Measurements from ENCODE around the gene IDUA.

IDUA gene

DNA sequence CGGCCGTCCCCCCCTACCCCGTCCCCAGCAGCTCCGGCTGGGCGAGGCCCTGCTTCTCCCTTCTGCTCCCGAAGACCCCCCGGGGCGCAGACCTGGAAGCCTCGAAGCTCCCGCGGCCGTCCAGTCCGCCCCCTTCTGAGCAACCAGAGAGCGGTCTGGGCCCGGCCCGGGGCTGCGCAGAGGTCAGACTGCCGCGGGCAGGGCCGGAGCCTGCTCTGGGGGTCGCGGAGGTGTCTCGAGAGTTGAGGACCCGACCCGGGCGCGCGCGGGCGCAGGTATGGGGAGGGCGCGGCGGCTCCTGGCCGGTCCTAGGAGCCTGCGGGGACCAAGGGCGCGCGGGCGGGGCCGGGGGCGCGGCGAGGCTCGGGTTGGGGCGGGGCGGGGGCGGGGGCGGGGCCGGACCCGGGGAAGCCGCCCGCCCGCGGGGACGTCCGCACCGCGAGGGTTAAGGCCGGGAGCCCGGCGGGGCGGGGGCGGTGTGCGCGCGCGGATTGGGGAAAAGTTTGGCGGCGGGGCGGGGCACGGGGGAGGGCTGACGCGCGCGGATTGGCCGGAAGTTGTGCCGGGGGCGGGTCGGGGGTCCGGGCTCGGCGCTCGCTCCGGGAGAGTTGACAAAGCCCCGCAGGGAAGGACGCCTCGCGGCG, 24.3 kb downstream of the IDUA start, which contains the start of gene FGFRL1:
Gene FGFRL1, plus strand, starts transcription at position 605 of the 644 bp plus-strand sequence. CDS start 860 bp downstream, outside the sequence.
- H3K4me1 ChIP-seq (ENCODE audit: insufficient read depth, low read length): peaks cover 43% of the 10 kb centered on the region
- H3K36me3 ChIP-seq (ENCODE audit: insufficient read depth, low read length): peaks cover 11% of the 10 kb centered on the region
- H3K27me3 ChIP-seq (ENCODE audit: insufficient read depth, low read length): peaks cover 38% of the 10 kb centered on the region
- no peak within 1 kb of the TSS for H2AFZ ChIP-seq (ENCODE audit: low read depth, low read length)
- peaks cover 2% of the 10 kb centered on the region for H3K9me3 ChIP-seq (ENCODE audit: low read length)
- peak within 1 kb of the TSS; percentile 49 for H3K4me3 ChIP-seq (ENCODE audit: low read length)

GRCh38 chr4:1011666-1012033, 24.8 kb downstream of the IDUA start:
- Histone ChIP-seq H3K36me3 (ENCODE audit: insufficient read depth, low read length) (peaks cover 11% of the 10 kb centered on the region), H3K4me3 (ENCODE audit: low read length) (no peak overlapping the region), H3K4me1 (ENCODE audit: insufficient read depth, low read length) (peaks cover 43% of the 10 kb centered on the region), H3K9me3 (ENCODE audit: low read length) (peaks cover 2% of the 10 kb centered on the region), H2AFZ (ENCODE audit: low read depth, low read length) (no peak overlapping the region), H3K27me3 (ENCODE audit: insufficient read depth, low read length) (peaks cover 34% of the 10 kb centered on the region)

GRCh38 chr4:1012034-1012739, 25.3 kb downstream of the IDUA start:
- peaks cover 43% of the 10 kb centered on the region for H3K4me1 ChIP-seq (ENCODE audit: insufficient read depth, low read length)
- H2AFZ ChIP-seq (ENCODE audit: low read depth, low read length): no peak overlapping the region
- no peaks in the 10 kb centered on the region for H3K9me3 ChIP-seq (ENCODE audit: low read length)
- peaks cover 11% of the 10 kb centered on the region for H3K36me3 ChIP-seq (ENCODE audit: insufficient read depth, low read length)
- H3K27me3 ChIP-seq (ENCODE audit: insufficient read depth, low read length): peaks cover 31% of the 10 kb centered on the region
- H3K4me3 ChIP-seq (ENCODE audit: low read length): peak overlapping the region; percentile 49

DNA sequence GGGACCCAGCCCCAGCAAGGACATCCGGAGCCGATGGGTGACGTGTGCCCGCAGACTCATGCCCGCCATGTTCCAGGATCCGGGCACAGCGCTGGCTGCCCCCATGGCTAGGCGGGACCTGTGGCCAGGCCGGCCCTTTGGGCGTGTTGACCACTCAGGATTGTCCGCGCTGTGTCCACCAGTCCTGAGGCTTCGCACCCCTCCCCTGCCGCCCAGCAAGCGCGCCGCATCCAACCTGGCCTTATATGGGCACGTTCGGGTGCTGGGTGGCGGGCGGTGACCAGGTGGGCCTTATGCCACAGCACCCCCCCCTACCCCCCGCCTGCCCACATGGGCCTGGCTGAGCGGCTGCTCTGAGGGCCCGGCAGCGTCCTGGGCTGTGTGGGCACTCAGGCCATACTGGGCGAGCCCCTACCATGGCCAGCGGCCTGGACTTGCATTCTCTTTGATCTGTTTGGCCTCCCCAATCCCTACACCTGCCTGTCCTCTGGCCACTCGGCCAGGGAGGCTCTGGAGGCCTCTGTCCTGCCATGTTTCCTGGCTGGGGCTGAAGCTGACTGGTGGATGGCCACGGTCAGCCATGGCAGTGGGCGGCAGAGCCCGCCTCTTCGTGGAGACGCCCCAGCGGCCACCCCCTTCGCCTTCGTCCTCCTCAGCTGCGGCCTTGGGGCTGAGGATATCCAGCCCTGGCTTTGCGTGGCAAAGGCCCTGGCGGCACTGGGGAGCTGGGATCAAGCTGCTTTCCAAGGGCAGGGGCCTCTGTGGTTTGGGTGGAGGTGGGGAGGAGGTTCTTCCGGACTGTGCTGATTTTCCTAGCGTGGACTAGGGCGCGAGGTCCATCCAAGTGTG, 26.6 kb downstream of the IDUA start:
- no peak overlapping the region for H2AFZ ChIP-seq (ENCODE audit: low read depth, low read length)
- no peaks in the 10 kb centered on the region for H3K9me3 ChIP-seq (ENCODE audit: low read length)
- peaks cover 52% of the 10 kb centered on the region for H3K4me1 ChIP-seq (ENCODE audit: insufficient read depth, low read length)
- no peak overlapping the region for H3K4me3 ChIP-seq (ENCODE audit: low read length)
- H3K36me3 ChIP-seq (ENCODE audit: insufficient read depth, low read length): peaks cover 11% of the 10 kb centered on the region
- H3K27me3 ChIP-seq (ENCODE audit: insufficient read depth, low read length): peaks cover 19% of the 10 kb centered on the region

GRCh38 chr4:1014291-1015167, 27.7 kb downstream of the IDUA start:
- Histone ChIP-seq H3K36me3 (ENCODE audit: insufficient read depth, low read length) (peaks cover 11% of the 10 kb centered on the region), H3K4me1 (ENCODE audit: insufficient read depth, low read length) (peaks cover 55% of the 10 kb centered on the region), H2AFZ (ENCODE audit: low read depth, low read length) (peak overlapping the region; percentile 15), H3K4me3 (ENCODE audit: low read length) (peak overlapping the region; percentile 7), H3K9me3 (ENCODE audit: low read length) (no peaks in the 10 kb centered on the region), H3K27me3 (ENCODE audit: insufficient read depth, low read length) (peaks cover 10% of the 10 kb centered on the region)

DNA sequence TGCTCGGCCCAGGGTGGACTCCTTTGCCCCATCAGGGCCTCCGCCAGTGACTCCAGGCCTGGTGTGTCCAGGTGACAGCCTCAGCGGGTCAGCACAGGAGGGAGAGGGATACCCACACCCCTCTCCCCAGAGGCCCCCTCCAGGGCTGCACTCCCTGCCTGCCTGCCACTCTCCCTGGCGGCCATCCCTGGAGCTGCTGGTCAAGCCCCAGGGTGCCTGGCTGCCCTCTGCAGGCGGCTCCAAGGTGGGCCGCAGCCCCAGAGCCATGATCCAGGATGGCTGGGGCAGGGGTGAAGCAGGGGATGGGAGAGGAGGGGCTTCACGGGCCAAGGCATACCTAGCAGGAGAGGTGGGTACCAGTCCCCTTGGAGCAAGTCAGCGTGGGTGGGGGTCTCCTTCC, 28.3 kb downstream of the IDUA start:
- Histone ChIP-seq H3K4me1 (ENCODE audit: insufficient read depth, low read length) (peaks cover 62% of the 10 kb centered on the region), H3K27me3 (ENCODE audit: insufficient read depth, low read length) (peaks cover 6% of the 10 kb centered on the region), H3K4me3 (ENCODE audit: low read length) (peak overlapping the region; percentile 7), H3K36me3 (ENCODE audit: insufficient read depth, low read length) (peaks cover 11% of the 10 kb centered on the region), H2AFZ (ENCODE audit: low read depth, low read length) (no peak overlapping the region), H3K9me3 (ENCODE audit: low read length) (no peaks in the 10 kb centered on the region)

DNA sequence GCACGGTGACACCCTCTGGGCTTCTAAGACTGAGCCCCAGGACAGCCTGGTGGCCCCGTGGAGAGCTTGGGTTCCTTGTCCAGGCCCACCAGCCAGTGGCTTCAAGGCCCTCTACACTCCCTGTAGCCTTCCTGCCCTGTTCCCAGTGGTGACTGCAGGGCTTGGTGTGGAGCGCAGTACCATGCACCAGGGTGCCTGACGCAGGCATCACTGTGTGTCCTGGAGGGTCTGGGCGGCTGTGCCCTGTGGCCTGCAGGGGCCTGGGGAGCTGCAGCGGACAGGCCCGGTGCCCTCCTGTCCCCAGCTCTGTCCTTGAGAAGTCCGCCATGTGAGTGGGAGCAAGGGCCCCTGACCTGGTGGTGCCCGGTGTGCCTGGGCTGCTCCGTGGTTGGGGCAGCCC, 28.9 kb downstream of the IDUA start:
- no peak overlapping the region for H2AFZ ChIP-seq (ENCODE audit: low read depth, low read length)
- H3K27me3 ChIP-seq (ENCODE audit: insufficient read depth, low read length): peaks cover 1% of the 10 kb centered on the region
- H3K4me3 ChIP-seq (ENCODE audit: low read length): no peak overlapping the region
- no peaks in the 10 kb centered on the region for H3K9me3 ChIP-seq (ENCODE audit: low read length)
- peaks cover 57% of the 10 kb centered on the region for H3K4me1 ChIP-seq (ENCODE audit: insufficient read depth, low read length)
- peaks cover 11% of the 10 kb centered on the region for H3K36me3 ChIP-seq (ENCODE audit: insufficient read depth, low read length)

- H3K4me3 ChIP-seq (ENCODE audit: low read length): no peak overlapping the region
- H3K9me3 ChIP-seq (ENCODE audit: low read length): no peaks in the 10 kb centered on the region
- peaks cover 14% of the 10 kb centered on the region for H3K36me3 ChIP-seq (ENCODE audit: insufficient read depth, low read length)
- H3K27me3 ChIP-seq (ENCODE audit: insufficient read depth, low read length): no peaks in the 10 kb centered on the region
- no peak overlapping the region for H2AFZ ChIP-seq (ENCODE audit: low read depth, low read length)
- H3K4me1 ChIP-seq (ENCODE audit: insufficient read depth, low read length): peaks cover 54% of the 10 kb centered on the region
Observed at GRCh38 chr4:1017211-1017610, 30.4 kb downstream of the IDUA start.

- H3K27me3 ChIP-seq (ENCODE audit: insufficient read depth, low read length): no peaks in the 10 kb centered on the region
- H3K4me1 ChIP-seq (ENCODE audit: insufficient read depth, low read length): peaks cover 53% of the 10 kb centered on the region
- no peak overlapping the region for H2AFZ ChIP-seq (ENCODE audit: low read depth, low read length)
- H3K36me3 ChIP-seq (ENCODE audit: insufficient read depth, low read length): peaks cover 17% of the 10 kb centered on the region
- no peak overlapping the region for H3K4me3 ChIP-seq (ENCODE audit: low read length)
- H3K9me3 ChIP-seq (ENCODE audit: low read length): no peaks in the 10 kb centered on the region
Observed at GRCh38 chr4:1017706-1018105, 30.9 kb downstream of the IDUA start.

GRCh38 chr4:1018147-1019020, 31.5 kb downstream of the IDUA start:
- H3K9me3 ChIP-seq (ENCODE audit: low read length): no peaks in the 10 kb centered on the region
- peaks cover 51% of the 10 kb centered on the region for H3K4me1 ChIP-seq (ENCODE audit: insufficient read depth, low read length)
- no peak overlapping the region for H2AFZ ChIP-seq (ENCODE audit: low read depth, low read length)
- H3K36me3 ChIP-seq (ENCODE audit: insufficient read depth, low read length): peaks cover 11% of the 10 kb centered on the region
- H3K27me3 ChIP-seq (ENCODE audit: insufficient read depth, low read length): no peaks in the 10 kb centered on the region
- no peak overlapping the region for H3K4me3 ChIP-seq (ENCODE audit: low read length)

DNA sequence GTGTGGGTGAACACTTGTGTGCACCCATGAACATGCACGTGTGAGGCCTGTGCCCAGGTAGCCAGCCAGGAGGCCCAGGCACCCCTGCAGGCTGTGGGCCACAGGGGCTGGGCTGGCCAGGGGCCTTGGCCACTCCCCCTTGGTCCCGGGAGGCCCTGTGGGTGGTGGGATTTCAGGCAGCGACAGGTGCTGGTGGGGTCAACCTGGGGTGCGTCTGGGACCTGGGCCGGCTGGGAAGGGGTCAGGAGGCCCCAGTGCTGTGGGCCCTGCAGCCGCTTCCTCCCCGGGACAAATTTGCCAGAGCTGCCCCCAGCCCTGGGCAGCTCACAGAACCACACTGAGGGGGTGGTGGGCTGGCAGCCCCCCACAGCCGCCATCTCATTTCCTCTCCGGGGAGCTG, 32.5 kb downstream of the IDUA start:
- no peaks in the 10 kb centered on the region for H3K9me3 ChIP-seq (ENCODE audit: low read length)
- H2AFZ ChIP-seq (ENCODE audit: low read depth, low read length): no peak overlapping the region
- no peak overlapping the region for H3K4me3 ChIP-seq (ENCODE audit: low read length)
- H3K36me3 ChIP-seq (ENCODE audit: insufficient read depth, low read length): peaks cover 9% of the 10 kb centered on the region
- H3K27me3 ChIP-seq (ENCODE audit: insufficient read depth, low read length): no peaks in the 10 kb centered on the region
- peaks cover 43% of the 10 kb centered on the region for H3K4me1 ChIP-seq (ENCODE audit: insufficient read depth, low read length)
